ENCODE results near the gene LSM11.

The LSM11 gene

GRCh38 chr5:157808043-157808442 is 64.5 kb downstream of the LSM11 start:
- H3K4me1 ChIP-seq (ENCODE audit: low read length), result no peaks in the 10 kb centered on the region

More at GRCh38 chr5:157808043-157808442, 64.5 kb downstream of the LSM11 start:
- no peaks in the 10 kb centered on the region for H4K20me1 ChIP-seq (ENCODE audit: insufficient read depth, low read length)
- H3K27me3 ChIP-seq (ENCODE audit: low read depth, low read length), result no peaks in the 10 kb centered on the region
- TF ChIP-seq, protein P1, sequence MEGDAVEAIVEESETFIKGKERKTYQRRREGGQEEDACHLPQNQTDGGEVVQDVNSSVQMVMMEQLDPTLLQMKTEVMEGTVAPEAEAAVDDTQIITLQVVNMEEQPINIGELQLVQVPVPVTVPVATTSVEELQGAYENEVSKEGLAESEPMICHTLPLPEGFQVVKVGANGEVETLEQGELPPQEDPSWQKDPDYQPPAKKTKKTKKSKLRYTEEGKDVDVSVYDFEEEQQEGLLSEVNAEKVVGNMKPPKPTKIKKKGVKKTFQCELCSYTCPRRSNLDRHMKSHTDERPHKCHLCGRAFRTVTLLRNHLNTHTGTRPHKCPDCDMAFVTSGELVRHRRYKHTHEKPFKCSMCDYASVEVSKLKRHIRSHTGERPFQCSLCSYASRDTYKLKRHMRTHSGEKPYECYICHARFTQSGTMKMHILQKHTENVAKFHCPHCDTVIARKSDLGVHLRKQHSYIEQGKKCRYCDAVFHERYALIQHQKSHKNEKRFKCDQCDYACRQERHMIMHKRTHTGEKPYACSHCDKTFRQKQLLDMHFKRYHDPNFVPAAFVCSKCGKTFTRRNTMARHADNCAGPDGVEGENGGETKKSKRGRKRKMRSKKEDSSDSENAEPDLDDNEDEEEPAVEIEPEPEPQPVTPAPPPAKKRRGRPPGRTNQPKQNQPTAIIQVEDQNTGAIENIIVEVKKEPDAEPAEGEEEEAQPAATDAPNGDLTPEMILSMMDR (IDR thresholded peaks at IDR 0.05; ENCODE audit: low read depth, low read length), result no peak
- TF ChIP-seq EZH2phosphoT487 (IDR thresholded peaks at IDR 0.05; ENCODE audit: low read depth), result no peak
- H2AFZ ChIP-seq (ENCODE audit: low read depth, low read length), result no peak overlapping the region
- H3K27ac ChIP-seq (ENCODE audit: low read length), result no peak overlapping the region
- no peak overlapping the region for H3K4me3 ChIP-seq (ENCODE audit: low read length)
- H3K36me3 ChIP-seq (replicated peaks; ENCODE audit: low read depth, low read length), result peaks cover 54% of the 10 kb centered on the region
- no peak overlapping the region for H3K9ac ChIP-seq (ENCODE audit: low read length)
- H3K9me3 ChIP-seq (ENCODE audit: insufficient read depth, low read length), result no peaks in the 10 kb centered on the region
- peaks cover 25% of the 10 kb centered on the region for H3K79me2 ChIP-seq (ENCODE audit: low read length)
- no peak overlapping the region for H3K4me2 ChIP-seq (ENCODE audit: low read length)

Measured in OCI-LY3 (cell line).